ENCODE measurements around the gene APCDD1. TPM values are rescaled to one million over a fixed set of nuclear protein-coding genes. Genes with fewer than 3 reads are reported as not detected.

The APCDD1 gene
- total RNA-seq: 9.2 and 26.7 TPM in 2 replicates

GRCh38 chr18:10453806-10454680 is at the start of gene APCDD1:
Gene APCDD1, plus strand, starts transcription at chr18:10454635. Its CDS starts 347 bp downstream, at chr18:10454982.

GRCh38 chr18:10525697-10526560 is 71.5 kb downstream of the APCDD1 start, which contains the start of gene NAPG:
Gene NAPG, plus strand, starts transcription at chr18:10526027. Its CDS starts 76 bp downstream, at chr18:10526103.

Other genes starting within 250 kb of the APCDD1 start
- gene NAPG, start 71.4 kb downstream of the APCDD1 start, total RNA-seq: 30.6 and 30.7 TPM in 2 replicates

All from cardiac atrium fibroblast (primary cell).